HepG2 (cell line): Measurements from ENCODE around the gene PTGDS. TPM values are rescaled to one million over a fixed set of nuclear protein-coding genes. Genes with fewer than 3 reads are reported as not detected.

Source experiments
- CENPT ChIP-seq: sonication (generic); formaldehyde crosslinking; IDR thresholded peaks from 2 replicates; pipeline ENCODE4 v1.8.0; 2022; ENCODE audit warnings: low read depth, mild to moderate bottlenecking, moderate library complexity, missing genetic modification reagents
- FOXK1 ChIP-seq: sonication (generic); formaldehyde crosslinking; IDR thresholded peaks from 2 replicates; pipeline ENCODE4 v1.4.0; 2020; ENCODE audit warnings: low read depth, missing genetic modification reagents, borderline replicate concordance
- KAT7 ChIP-seq: IDR thresholded peaks from 2 replicates; pipeline ENCODE4 v1.6.1; 2018; ENCODE audit warnings: borderline replicate concordance, missing compliant biosample characterization
- SP1 ChIP-seq, 2 experiments: fragments of 450-650 bp in 1 of 2; sonication (generic) in 1 of 2; formaldehyde crosslinking in 1 of 2; IDR thresholded peaks; 2 replicates each; pipeline versions ENCODE4 v1.4.0 to v1.6.1; 2016 to 2020; ENCODE audit warnings: missing genetic modification reagents in 1 of 2
- SRF ChIP-seq: IDR thresholded peaks from 2 replicates; pipeline ENCODE4 v1.6.1; 2011; ENCODE audit warnings: mild to moderate bottlenecking, low read depth, low read length, moderate library complexity
- ZNF264 ChIP-seq: sonication (generic); formaldehyde crosslinking; IDR thresholded peaks from 2 replicates; pipeline ENCODE4 v1.4.0; 2020; ENCODE audit warnings: missing genetic modification reagents
- ZNF382 ChIP-seq: sonication (generic); formaldehyde crosslinking; IDR thresholded peaks from 2 replicates; pipeline ENCODE4 v1.5.0; 2020; ENCODE audit warnings: missing genetic modification reagents, mild to moderate bottlenecking, borderline replicate concordance
- ZNF580 ChIP-seq: IDR thresholded peaks from 2 replicates; pipeline ENCODE4 v1.6.1; 2016; ENCODE audit warnings: low read depth, borderline replicate concordance
- ZSCAN31 ChIP-seq: sonication (generic); formaldehyde crosslinking; IDR thresholded peaks from 2 replicates; pipeline ENCODE4 v1.5.0; 2020; ENCODE audit warnings: low read depth, mild to moderate bottlenecking, missing genetic modification reagents
- polyA plus RNA-seq, 8 experiments: library from polyadenylated mRNA; depleted of rRNA in 3 of 8; stranded (reverse) in 7 of 8; unstranded in 1 of 8; fragments of >200 nt; fragmentation: Illumina TruSeq in 4 of 8; extraction: Trizol in 4 of 8; gene quantifications; 2 replicates each; pipeline versions ENCODE4 v1.2.1 to v1.2.3, GENCODE V29; 2011 to 2016; ENCODE audit warnings: low read depth in 4 of 8, missing spikeins in 1 of 8, mixed read lengths in 1 of 8; ENCODE audit not compliant: insufficient read depth in 1 of 8
- total RNA-seq, 5 experiments: library from RNA; depleted of rRNA; stranded (reverse); fragments of >200 nt; fragmentation: Illumina TruSeq; extraction: Trizol; gene quantifications; 2 replicates each; pipeline ENCODE4 v1.2.3, GENCODE V29; 2016; ENCODE audit warnings: low read depth in 1 of 5
- TF ChIP-seq, protein P1 (sequence below): IDR thresholded peaks from 2 replicates; pipeline ENCODE4 v1.4.0; 2020; ENCODE audit warnings: mild to moderate bottlenecking, missing genetic modification reagents

The PTGDS gene
- total and polyA plus RNA-seq, 2 of the 13 experiments (the other 11 are each of a cell fraction or from before 2014, with no cell fraction given), result 0.33 to 0.50 TPM

- TF ChIP-seq, protein P1, sequence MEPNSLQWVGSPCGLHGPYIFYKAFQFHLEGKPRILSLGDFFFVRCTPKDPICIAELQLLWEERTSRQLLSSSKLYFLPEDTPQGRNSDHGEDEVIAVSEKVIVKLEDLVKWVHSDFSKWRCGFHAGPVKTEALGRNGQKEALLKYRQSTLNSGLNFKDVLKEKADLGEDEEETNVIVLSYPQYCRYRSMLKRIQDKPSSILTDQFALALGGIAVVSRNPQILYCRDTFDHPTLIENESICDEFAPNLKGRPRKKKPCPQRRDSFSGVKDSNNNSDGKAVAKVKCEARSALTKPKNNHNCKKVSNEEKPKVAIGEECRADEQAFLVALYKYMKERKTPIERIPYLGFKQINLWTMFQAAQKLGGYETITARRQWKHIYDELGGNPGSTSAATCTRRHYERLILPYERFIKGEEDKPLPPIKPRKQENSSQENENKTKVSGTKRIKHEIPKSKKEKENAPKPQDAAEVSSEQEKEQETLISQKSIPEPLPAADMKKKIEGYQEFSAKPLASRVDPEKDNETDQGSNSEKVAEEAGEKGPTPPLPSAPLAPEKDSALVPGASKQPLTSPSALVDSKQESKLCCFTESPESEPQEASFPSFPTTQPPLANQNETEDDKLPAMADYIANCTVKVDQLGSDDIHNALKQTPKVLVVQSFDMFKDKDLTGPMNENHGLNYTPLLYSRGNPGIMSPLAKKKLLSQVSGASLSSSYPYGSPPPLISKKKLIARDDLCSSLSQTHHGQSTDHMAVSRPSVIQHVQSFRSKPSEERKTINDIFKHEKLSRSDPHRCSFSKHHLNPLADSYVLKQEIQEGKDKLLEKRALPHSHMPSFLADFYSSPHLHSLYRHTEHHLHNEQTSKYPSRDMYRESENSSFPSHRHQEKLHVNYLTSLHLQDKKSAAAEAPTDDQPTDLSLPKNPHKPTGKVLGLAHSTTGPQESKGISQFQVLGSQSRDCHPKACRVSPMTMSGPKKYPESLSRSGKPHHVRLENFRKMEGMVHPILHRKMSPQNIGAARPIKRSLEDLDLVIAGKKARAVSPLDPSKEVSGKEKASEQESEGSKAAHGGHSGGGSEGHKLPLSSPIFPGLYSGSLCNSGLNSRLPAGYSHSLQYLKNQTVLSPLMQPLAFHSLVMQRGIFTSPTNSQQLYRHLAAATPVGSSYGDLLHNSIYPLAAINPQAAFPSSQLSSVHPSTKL, result no peak
- TF ChIP-seq FOXK1 (CRISPR knock-in tag), result no peak
- no peak for TF ChIP-seq KAT7
- TF ChIP-seq SRF, result no peak
- TF ChIP-seq ZNF580 (CRISPR knock-in tag), result no peak
- no peak for TF ChIP-seq SP1 (IDR thresholded peaks at IDR 0.05)
- TF ChIP-seq SP1 (CRISPR knock-in tag; IDR thresholded peaks at IDR 0.05), result no peak
- no peak for TF ChIP-seq CENPT (CRISPR knock-in tag)
- no peak for TF ChIP-seq ZSCAN31 (CRISPR knock-in tag)
- TF ChIP-seq ZNF264 (CRISPR knock-in tag), result no peak
- no peak for TF ChIP-seq ZNF382 (CRISPR knock-in tag)
- TF ChIP-seq, all 625 proteins: peak for 0
These were observed 24.9 kb upstream of the PTGDS start (continued) for GRCh38 chr9:136952321-136952850.
